Measurements from ENCODE around the gene FN3KRP. TPM values are rescaled to one million over a fixed set of nuclear protein-coding genes. Genes with fewer than 3 reads are reported as not detected.

Gene FN3KRP
- total and polyA plus RNA-seq, 8 donors = 1.2 to 50.7 (median 20.8) TPM

DNA sequence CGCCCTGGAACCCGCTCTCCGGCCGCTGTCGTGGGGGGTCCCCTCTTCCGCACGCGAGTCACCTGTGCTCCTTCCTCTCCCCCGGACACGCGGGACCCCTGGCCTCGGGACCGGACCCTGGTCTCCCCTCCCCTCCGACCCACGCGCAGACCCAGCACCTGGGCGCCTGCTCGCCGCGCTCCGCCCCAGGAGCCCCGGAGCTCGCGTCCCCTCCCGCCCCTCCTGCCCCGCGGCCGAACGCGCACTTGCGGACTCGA, 18.8 kb upstream of the FN3KRP start:
- TF ChIP-seq, protein P1, sequence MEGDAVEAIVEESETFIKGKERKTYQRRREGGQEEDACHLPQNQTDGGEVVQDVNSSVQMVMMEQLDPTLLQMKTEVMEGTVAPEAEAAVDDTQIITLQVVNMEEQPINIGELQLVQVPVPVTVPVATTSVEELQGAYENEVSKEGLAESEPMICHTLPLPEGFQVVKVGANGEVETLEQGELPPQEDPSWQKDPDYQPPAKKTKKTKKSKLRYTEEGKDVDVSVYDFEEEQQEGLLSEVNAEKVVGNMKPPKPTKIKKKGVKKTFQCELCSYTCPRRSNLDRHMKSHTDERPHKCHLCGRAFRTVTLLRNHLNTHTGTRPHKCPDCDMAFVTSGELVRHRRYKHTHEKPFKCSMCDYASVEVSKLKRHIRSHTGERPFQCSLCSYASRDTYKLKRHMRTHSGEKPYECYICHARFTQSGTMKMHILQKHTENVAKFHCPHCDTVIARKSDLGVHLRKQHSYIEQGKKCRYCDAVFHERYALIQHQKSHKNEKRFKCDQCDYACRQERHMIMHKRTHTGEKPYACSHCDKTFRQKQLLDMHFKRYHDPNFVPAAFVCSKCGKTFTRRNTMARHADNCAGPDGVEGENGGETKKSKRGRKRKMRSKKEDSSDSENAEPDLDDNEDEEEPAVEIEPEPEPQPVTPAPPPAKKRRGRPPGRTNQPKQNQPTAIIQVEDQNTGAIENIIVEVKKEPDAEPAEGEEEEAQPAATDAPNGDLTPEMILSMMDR (IDR thresholded peaks at IDR 0.05) = no peak
- no peak for TF ChIP-seq EP300 (IDR thresholded peaks at IDR 0.05)
- no peak for TF ChIP-seq POLR2AphosphoS5 (IDR thresholded peaks at IDR 0.05)
- no peak for TF ChIP-seq POLR2A (IDR thresholded peaks at IDR 0.05)
- H3K4me3 ChIP-seq = peak overlapping the region; percentile 75 to 89 (median 85)
- WGBS, 5 donors = 0 to 5% (median 1%) methylated on average over 5 to 32 of the region's 32 CpGs
- peaks cover 0 to 13% (median 6%) of the 10 kb centered on the region in 4 donors for H3K9me3 ChIP-seq
- intact Hi-C loops (cut with DNase I; ENCODE audit: low total_unique reads) = no loop called here
- DNase-seq = no peak
- H3K36me3 ChIP-seq = peaks cover 0 to 4% (median 0%) of the 10 kb centered on the region in 4 donors
- peaks cover 13 to 49% (median 38%) of the 10 kb centered on the region in 4 donors for H3K4me1 ChIP-seq
- peaks cover 0 to 14% (median 0%) of the 10 kb centered on the region in 3 donors for H3K27me3 ChIP-seq
- H3K27ac ChIP-seq = peak overlapping the region; percentile 65 to 90 (median 87)

DNA sequence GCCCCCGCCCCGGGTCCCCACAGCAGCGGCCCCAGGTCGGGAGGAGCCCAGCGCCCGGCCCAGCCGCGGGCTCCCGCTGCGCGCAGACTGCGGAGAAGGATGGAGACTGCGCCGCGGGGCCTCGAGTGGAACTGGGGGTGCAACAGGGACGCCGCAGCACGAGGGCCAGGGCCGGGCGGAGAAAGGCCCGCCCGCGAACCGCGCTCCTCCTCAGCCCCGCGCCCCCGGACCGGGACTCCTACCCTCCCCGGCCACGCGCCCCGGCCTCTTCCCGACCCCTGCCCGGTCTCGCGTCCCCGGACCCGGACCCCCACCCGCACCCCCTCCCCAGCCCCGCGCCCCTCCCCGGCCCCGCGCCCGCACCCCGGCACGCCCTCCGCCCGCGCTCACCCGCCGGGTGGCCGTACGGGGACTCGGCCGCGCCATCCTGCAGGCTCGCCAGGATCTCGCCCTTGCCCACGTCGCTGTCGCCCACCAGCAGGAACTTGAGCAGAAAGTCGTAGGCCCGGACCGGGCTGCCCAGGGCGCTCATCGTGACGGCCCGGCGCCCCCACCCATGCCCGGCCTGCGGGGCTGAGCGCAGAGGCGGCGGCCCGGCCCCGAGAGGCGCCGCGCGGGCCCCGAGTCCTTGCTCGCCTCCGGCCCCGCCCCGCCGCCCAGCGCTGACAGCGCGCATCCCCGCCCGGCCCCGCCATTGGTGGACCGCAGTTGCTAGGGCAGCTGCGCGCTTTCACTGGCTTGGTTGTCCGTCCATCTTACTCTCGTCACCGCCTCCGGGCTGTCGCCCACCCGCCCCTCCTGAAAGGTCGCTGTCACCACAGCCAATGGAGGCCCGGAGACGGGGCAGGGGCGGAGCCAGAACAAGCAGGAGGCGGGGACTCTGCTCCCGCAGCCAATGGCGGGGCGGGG, 18.2 kb upstream of the FN3KRP start, which contains the start of gene RAB40B:
TSS of gene RAB40B (minus strand) at position 634 of the 909 bp plus-strand sequence. CDS start at position 532, 102 bp downstream.
- Histone ChIP-seq H3K27ac (peak within 1 kb of the TSS; percentile 75 to 90 (median 87)), H3K9me3 (peaks cover 0 to 13% (median 6%) of the 10 kb centered on the region in 4 donors), H3K4me3 (peak within 1 kb of the TSS; percentile 75 to 89 (median 85)), H3K36me3 (peaks cover 0 to 4% (median 0%) of the 10 kb centered on the region in 4 donors), H3K27me3 (peaks cover 0 to 14% (median 0%) of the 10 kb centered on the region in 3 donors), H3K4me1 (peaks cover 13 to 50% (median 38%) of the 10 kb centered on the region in 4 donors)
- 0 to 2% (median 1%) methylated on average over 19 to 102 of the region's 112 CpGs for WGBS, 5 donors
- TF ChIP-seq, protein P1 (IDR thresholded peaks at IDR 0.05) = no peak
- TF ChIP-seq EP300 (IDR thresholded peaks at IDR 0.05) = no peak
- no peak for TF ChIP-seq POLR2A (IDR thresholded peaks at IDR 0.05)
- TF ChIP-seq POLR2AphosphoS5 (IDR thresholded peaks at IDR 0.05) = peak in 2 of 3 donors; percentile 45 to 54
- peak; percentile 100 for DNase-seq
- intact Hi-C loops (cut with DNase I; ENCODE audit: low total_unique reads) = no loop called here

DNA sequence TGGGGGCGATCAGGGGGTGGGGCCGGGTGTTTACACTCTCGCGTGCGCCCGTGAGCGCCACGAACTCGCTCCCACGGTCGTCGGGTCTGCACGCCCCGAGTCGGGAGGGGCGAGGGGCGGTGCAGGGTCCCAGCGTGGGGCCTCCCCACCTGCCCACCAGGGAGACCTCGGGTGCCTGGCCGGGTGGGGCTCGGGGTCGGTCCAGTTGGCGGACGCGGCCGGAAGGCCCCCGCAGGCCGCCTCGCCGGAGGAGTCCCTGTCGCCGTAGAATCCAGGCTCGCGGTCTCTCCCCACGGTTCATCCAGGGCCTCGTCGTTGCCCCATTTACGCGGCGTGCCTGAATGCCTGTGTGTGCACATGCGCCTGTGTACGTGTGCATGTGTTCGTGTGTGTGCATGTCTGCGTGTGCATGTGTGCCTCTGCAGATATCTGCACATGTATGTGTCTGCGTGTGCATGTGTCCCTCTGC, 17.5 kb upstream of the FN3KRP start:
- intact Hi-C loops (cut with DNase I; ENCODE audit: low total_unique reads) = no loop called here
- Histone ChIP-seq H3K27me3 (peaks cover 0 to 14% (median 0%) of the 10 kb centered on the region in 3 donors), H3K9me3 (peaks cover 0 to 13% (median 6%) of the 10 kb centered on the region in 4 donors), H3K4me3 (peak overlapping the region; percentile 75 to 89 (median 85)), H3K4me1 (peaks cover 13 to 52% (median 39%) of the 10 kb centered on the region in 4 donors), H3K36me3 (peaks cover 0 to 4% (median 0%) of the 10 kb centered on the region in 4 donors), H3K27ac (peak overlapping the region; percentile 71 to 90 (median 78))
- TF ChIP-seq POLR2A (IDR thresholded peaks at IDR 0.05) = no peak
- TF ChIP-seq POLR2AphosphoS5 (IDR thresholded peaks at IDR 0.05) = no peak
- no peak for TF ChIP-seq EP300 (IDR thresholded peaks at IDR 0.05)
- TF ChIP-seq, protein P1 (IDR thresholded peaks at IDR 0.05) = no peak
- no peak for DNase-seq
- WGBS, 5 donors = 2 to 7% (median 6%) methylated on average over 29 to 45 of the region's 45 CpGs

DNA sequence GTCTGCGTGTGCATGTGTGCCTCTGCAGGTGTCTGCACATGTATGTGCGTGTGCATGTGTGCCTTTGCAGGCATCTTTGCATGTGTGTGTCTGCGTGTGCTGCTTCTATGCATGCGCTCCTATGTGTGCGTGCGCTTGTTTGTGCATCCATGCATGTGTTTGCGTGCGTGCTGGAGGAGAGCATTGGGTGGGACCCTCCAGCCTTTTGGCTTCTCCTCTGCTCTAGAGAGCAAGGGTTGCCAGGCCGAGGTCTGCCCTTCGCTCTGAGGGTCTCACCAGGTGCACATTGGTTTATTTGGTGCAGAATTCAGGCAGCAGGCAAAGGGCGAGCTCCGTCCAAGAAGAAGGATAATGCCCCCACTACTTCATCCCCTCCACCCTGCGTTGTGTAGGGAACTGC, 17.0 kb upstream of the FN3KRP start:
- peaks cover 13 to 57% (median 44%) of the 10 kb centered on the region in 4 donors for H3K4me1 ChIP-seq
- peaks cover 0 to 8% (median 3%) of the 10 kb centered on the region in 4 donors for H3K9me3 ChIP-seq
- WGBS, 5 donors = 79 to 85% (median 79%) methylated on average over 10 to 13 of the region's 13 CpGs
- peaks cover 0 to 14% (median 0%) of the 10 kb centered on the region in 3 donors for H3K27me3 ChIP-seq
- no peak for DNase-seq
- H3K27ac ChIP-seq = no peak overlapping the region
- intact Hi-C loops (cut with DNase I; ENCODE audit: low total_unique reads) = no loop called here
- TF ChIP-seq POLR2AphosphoS5 (IDR thresholded peaks at IDR 0.05) = no peak
- TF ChIP-seq EP300 (IDR thresholded peaks at IDR 0.05) = no peak
- TF ChIP-seq, protein P1 (IDR thresholded peaks at IDR 0.05) = no peak
- no peak for TF ChIP-seq POLR2A (IDR thresholded peaks at IDR 0.05)
- H3K4me3 ChIP-seq = peak overlapping the region; percentile 75 to 89 (median 85)
- H3K36me3 ChIP-seq = no peaks in the 10 kb centered on the region

All from stomach (tissue), 9 donors.